ENCODE measurements around the gene CKAP5. TPM values are rescaled to one million over a fixed set of nuclear protein-coding genes. Genes with fewer than 3 reads are reported as not detected.

The CKAP5 gene
- total RNA-seq, 4 donors from 2014 or later: 18.2 to 36.9 (median 29.7) TPM

- TF ChIP-seq CTCF (IDR thresholded peaks at IDR 0.05) (no peak), POLR2A (IDR thresholded peaks at IDR 0.05) (no peak)
- no peaks in the 10 kb centered on the region for H3K27me3 ChIP-seq
- H3K27ac ChIP-seq: no peak overlapping the region
- no peaks in the 10 kb centered on the region for H3K36me3 ChIP-seq
- no peak for DNase-seq
- peaks cover 0 to 2% (median 0%) of the 10 kb centered on the region in 3 donors for H3K4me1 ChIP-seq
- no peaks in the 10 kb centered on the region for H3K9me3 ChIP-seq
- H3K4me3 ChIP-seq: no peak overlapping the region
- 54 to 64% methylated on average over 7 to 8 of the region's 8 CpGs for WGBS, 2 donors
- intact Hi-C loops (cut with DNase I): no loop called here
Measured at GRCh38 chr11:46724088-46724487, 122.0 kb downstream of the CKAP5 start.

DNA sequence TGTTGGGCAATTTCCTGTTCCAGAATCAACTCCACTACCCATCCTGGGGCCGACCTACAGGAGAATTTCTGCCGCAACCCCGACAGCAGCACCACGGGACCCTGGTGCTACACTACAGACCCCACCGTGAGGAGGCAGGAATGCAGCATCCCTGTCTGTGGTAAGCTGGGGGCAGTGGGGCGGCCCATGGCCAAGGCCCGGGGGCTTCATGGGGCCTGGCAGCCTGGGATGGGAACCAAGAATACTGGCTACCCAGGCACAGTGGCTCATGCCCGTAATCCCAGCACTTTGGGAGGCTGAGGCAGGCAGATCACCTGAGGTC, 122.8 kb downstream of the CKAP5 start:
- Histone ChIP-seq H3K4me1 (no peaks in the 10 kb centered on the region), H3K36me3 (no peaks in the 10 kb centered on the region), H3K4me3 (no peak overlapping the region), H3K9me3 (no peaks in the 10 kb centered on the region), H3K27ac (no peak overlapping the region), H3K27me3 (no peaks in the 10 kb centered on the region)
- DNase-seq: no peak
- 80 to 100% methylated on average over 1 of the region's 8 CpGs for WGBS, 2 donors
- TF ChIP-seq POLR2A (IDR thresholded peaks at IDR 0.05) (no peak), CTCF (IDR thresholded peaks at IDR 0.05) (no peak)
- intact Hi-C loops (cut with DNase I): no loop called here

GRCh38 chr11:46722566-46723358, 123.3 kb downstream of the CKAP5 start:
- 93 to 97% methylated on average over 6 to 10 of the region's 11 CpGs for WGBS, 2 donors
- Histone ChIP-seq H3K4me3 (no peak overlapping the region), H3K36me3 (no peaks in the 10 kb centered on the region), H3K9me3 (no peaks in the 10 kb centered on the region), H3K27ac (no peak overlapping the region), H3K4me1 (peaks cover 0 to 3% (median 0%) of the 10 kb centered on the region in 3 donors), H3K27me3 (no peaks in the 10 kb centered on the region)
- TF ChIP-seq CTCF (IDR thresholded peaks at IDR 0.05) (no peak), POLR2A (IDR thresholded peaks at IDR 0.05) (no peak)
- no peak for DNase-seq
- intact Hi-C loops (cut with DNase I): no loop called here

DNA sequence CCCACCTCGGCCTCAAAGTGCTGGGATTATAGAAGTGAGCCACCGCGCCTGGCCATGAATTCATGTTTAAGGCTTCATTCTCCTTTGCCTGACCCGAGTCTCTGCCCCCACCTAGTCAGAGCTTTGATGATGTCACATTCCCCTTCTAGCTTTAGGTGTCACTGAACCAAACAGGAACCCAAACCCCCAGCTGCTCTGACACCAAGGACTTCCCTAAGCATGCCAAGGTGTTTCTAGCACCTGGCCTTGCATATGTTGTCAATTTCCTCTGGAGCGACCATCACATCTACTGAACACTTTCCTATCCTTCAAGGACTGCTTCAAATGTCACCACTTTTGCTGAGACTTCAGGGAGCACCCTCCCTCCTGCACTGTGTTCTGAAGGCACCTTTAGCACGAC, 124.8 kb downstream of the CKAP5 start:
- H3K4me3 ChIP-seq: no peak overlapping the region
- H3K9me3 ChIP-seq: no peaks in the 10 kb centered on the region
- H3K4me1 ChIP-seq: peaks cover 0 to 3% (median 0%) of the 10 kb centered on the region in 3 donors
- no peaks in the 10 kb centered on the region for H3K27me3 ChIP-seq
- intact Hi-C loops (cut with DNase I): no loop called here
- no peaks in the 10 kb centered on the region for H3K36me3 ChIP-seq
- TF ChIP-seq POLR2A (IDR thresholded peaks at IDR 0.05) (no peak), CTCF (IDR thresholded peaks at IDR 0.05) (no peak)
- H3K27ac ChIP-seq: no peak overlapping the region
- WGBS, 2 donors: 75 to 82% methylated on average over 6 of the region's 6 CpGs
- DNase-seq: no peak

DNA sequence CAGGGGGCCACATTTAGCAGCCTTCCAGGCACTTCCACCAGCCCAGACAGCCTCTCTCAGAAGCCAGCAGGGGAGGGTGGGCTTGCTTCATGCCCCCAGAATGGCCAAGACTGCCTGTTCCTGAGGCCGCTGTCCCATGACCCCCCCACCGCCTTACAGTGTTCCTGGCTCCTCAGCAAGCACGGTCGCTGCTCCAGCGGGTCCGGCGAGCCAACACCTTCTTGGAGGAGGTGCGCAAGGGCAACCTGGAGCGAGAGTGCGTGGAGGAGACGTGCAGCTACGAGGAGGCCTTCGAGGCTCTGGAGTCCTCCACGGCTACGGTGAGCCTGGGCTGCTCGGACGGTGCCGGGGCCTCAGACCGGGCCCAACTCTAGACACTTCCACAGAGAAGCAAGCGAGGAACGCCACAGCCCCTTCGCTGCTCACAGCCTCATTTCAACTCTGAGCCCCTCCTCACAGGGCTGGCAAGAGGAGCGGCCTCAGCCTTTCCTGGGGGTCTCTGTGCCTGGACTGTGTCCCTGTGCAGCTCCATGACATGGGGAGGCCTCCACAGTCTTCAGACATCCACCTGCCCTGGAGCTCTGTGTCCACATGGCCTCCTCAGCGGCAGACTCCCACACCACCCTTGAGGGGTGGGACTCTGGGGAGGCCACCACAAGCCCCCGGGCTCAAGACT, 126.4 kb downstream of the CKAP5 start:
- 80 to 88% methylated on average over 1 to 14 of the region's 25 CpGs for WGBS, 2 donors
- no peaks in the 10 kb centered on the region for H3K36me3 ChIP-seq
- H3K27ac ChIP-seq: no peak overlapping the region

More for the DNA sequence above, 126.4 kb downstream of the CKAP5 start:
- no peaks in the 10 kb centered on the region for H3K27me3 ChIP-seq
- TF ChIP-seq CTCF (IDR thresholded peaks at IDR 0.05) (no peak), POLR2A (IDR thresholded peaks at IDR 0.05) (no peak)
- no peaks in the 10 kb centered on the region for H3K9me3 ChIP-seq
- DNase-seq: no peak
- intact Hi-C loops (cut with DNase I): no loop called here
- no peak overlapping the region for H3K4me3 ChIP-seq
- H3K4me1 ChIP-seq: peaks cover 0 to 6% (median 0%) of the 10 kb centered on the region in 3 donors
